BJ (cell line): ENCODE data around the gene GULP1. TPM values are rescaled to one million over a fixed set of nuclear protein-coding genes. Genes with fewer than 3 reads are reported as not detected.

Experiments used
- CTCF ChIA-PET: fragments of 350-600 bp; formaldehyde crosslinking; extraction: SDS; loops from one replicate; lab custom pipeline; 2021; ENCODE audit warnings: antibody characterized with exemption, inconsistent platforms; lab: Yijun Ruan, JAX
- POLR2A ChIA-PET: fragments of 300-600 bp; sonication (Branson Sonifier 250); formaldehyde crosslinking; extraction: SDS; loops from one replicate; lab custom pipeline; 2021; ENCODE audit warnings: antibody characterized with exemption; lab: Charles Lee
- DNase-seq: peaks from one replicate; pipeline ENCODE4 v3.0.0-alpha.2; 2011; ENCODE audit warnings: low read depth
- H3K27me3 ChIP-seq: 2 replicates; pipeline ENCODE4 v1.6.0; 2011; ENCODE audit warnings: low read length; ENCODE audit not compliant: control insufficient read depth, insufficient read depth
- H3K36me3 ChIP-seq: 2 replicates; pipeline ENCODE4 v1.5.1; 2011; ENCODE audit warnings: low read length; ENCODE audit not compliant: control insufficient read depth, insufficient read depth
- H3K4me3 ChIP-seq: 2 replicates; pipeline ENCODE4 v1.5.1; 2011; ENCODE audit warnings: low read depth, mild to moderate bottlenecking, control low read depth, low read length
- CTCF ChIP-seq: IDR thresholded peaks from 2 replicates; pipeline ENCODE4 v1.5.1; 2011; ENCODE audit warnings: low read depth, mild to moderate bottlenecking, control low read depth, inconsistent platforms, low read length, moderate library complexity; ENCODE audit not compliant: insufficient read depth
- polyA plus RNA-seq: library from polyadenylated mRNA; depleted of rRNA; stranded (reverse); fragments of >200 nt; gene quantifications from 2 replicates; pipeline ENCODE4 v1.2.3, GENCODE V29; 2011

Gene GULP1
- polyA plus RNA-seq, 1 experiment: 31.0 TPM

DNA sequence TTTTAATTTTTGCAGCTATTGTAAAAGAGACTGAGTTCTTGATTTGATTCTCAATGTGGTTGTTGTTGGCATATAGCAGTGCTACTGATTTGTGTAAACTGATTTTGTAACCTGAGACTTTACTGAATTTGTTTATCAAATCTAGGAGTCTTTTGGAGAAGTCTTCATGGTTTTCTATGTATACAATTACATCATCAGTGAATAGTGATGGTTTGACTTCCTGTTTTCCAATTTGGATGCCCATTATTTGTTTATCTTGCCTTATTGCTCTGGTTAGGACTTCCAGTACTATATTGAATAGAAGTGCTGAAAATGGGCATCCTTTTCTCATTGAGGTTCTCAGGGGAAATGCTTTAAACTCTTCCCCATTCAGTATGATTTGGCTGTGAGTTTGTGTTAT lies 99.7 kb downstream of the GULP1 start:
- CTCF ChIA-PET: no interaction called here
- POLR2A ChIA-PET: no interaction called here
- Histone ChIP-seq H3K4me3 (no peak overlapping the region), H3K27me3 (no peaks in the 10 kb centered on the region), H3K36me3 (no peaks in the 10 kb centered on the region)
- no peak for DNase-seq
- TF ChIP-seq CTCF: no peak

GRCh38 chr2:188394931-188395472 lies 103.3 kb downstream of the GULP1 start:
- TF ChIP-seq CTCF: no peak
- H3K36me3 ChIP-seq: no peaks in the 10 kb centered on the region
- no peak overlapping the region for H3K4me3 ChIP-seq
- CTCF ChIA-PET: interaction anchor here (0.6 to 1.7 kb wide), 2 partner anchors 10 to 94 kb away, joined by 3 to 4 read pairs; no protein-coding TSS in a partner anchor
- POLR2A ChIA-PET: no interaction called here
- no peaks in the 10 kb centered on the region for H3K27me3 ChIP-seq
- no peak for DNase-seq

- CTCF ChIA-PET: interaction anchor here (1.7 kb wide), 1 partner anchor 11 kb away, joined by 4 read pairs; no protein-coding TSS in a partner anchor
- no peak for DNase-seq
Measured at GRCh38 chr2:188395903-188396689, 104.4 kb downstream of the GULP1 start.

GRCh38 chr2:188399159-188399558 lies 107.5 kb downstream of the GULP1 start:
- DNase-seq: no peak
- POLR2A ChIA-PET: no interaction called here

More at GRCh38 chr2:188395903-188396689, 104.4 kb downstream of the GULP1 start:
- Histone ChIP-seq H3K36me3 (no peaks in the 10 kb centered on the region), H3K4me3 (no peak overlapping the region), H3K27me3 (no peaks in the 10 kb centered on the region)
- no peak for TF ChIP-seq CTCF
- POLR2A ChIA-PET: no interaction called here

More at GRCh38 chr2:188399159-188399558, 107.5 kb downstream of the GULP1 start:
- CTCF ChIA-PET: no interaction called here
- no peaks in the 10 kb centered on the region for H3K27me3 ChIP-seq
- no peak overlapping the region for H3K4me3 ChIP-seq
- TF ChIP-seq CTCF: no peak
- no peaks in the 10 kb centered on the region for H3K36me3 ChIP-seq
